ENCODE results near the gene OR56A5. TPM values are rescaled to one million over a fixed set of nuclear protein-coding genes. Genes with fewer than 3 reads are reported as not detected.
"Not testable (repeated sequence)": the region's sequence is repeated elsewhere in the genome, so short reads cannot be mapped to it uniquely, and the experiment has no call there.

The OR56A5 gene
- total RNA-seq, 4 donors from 2014 or later = 0.84 TPM; not detected in 3

- no peak overlapping the region for H3K4me3 ChIP-seq (ENCODE audit: low read depth, poor library complexity, severe bottlenecking)
- intact Hi-C loops (cut with DNase I; ENCODE audit: low total_unique reads) = no loop called here
- no peak for DNase-seq (ENCODE audit: low spot score in 2 of 2)
- TF ChIP-seq CTCF (IDR thresholded peaks at IDR 0.05) = no peak
- TF ChIP-seq POLR2A (IDR thresholded peaks at IDR 0.05) = no peak
- 46 to 49% methylated on average over 1 of the region's 1 CpG for WGBS, 2 donors
Measured at GRCh38 chr11:5973530-5973929, 5.2 kb upstream of the OR56A5 start.

- DNase-seq (ENCODE audit: low spot score in 2 of 2) = no peak
- intact Hi-C loops (cut with DNase I; ENCODE audit: low total_unique reads) = no loop called here
- no peak for TF ChIP-seq POLR2A (IDR thresholded peaks at IDR 0.05)
- no peak for TF ChIP-seq CTCF (IDR thresholded peaks at IDR 0.05)
- H3K4me3 ChIP-seq (ENCODE audit: low read depth, poor library complexity, severe bottlenecking) = no peak overlapping the region
- 48 to 71% methylated on average over 3 of the region's 3 CpGs for WGBS, 2 donors
Measured at GRCh38 chr11:5967708-5968107, 586 bp downstream of the OR56A5 start.

- no peak for DNase-seq (ENCODE audit: low spot score in 2 of 2)
- H3K4me3 ChIP-seq (ENCODE audit: low read depth, poor library complexity, severe bottlenecking) = no peak overlapping the region
- TF ChIP-seq CTCF (IDR thresholded peaks at IDR 0.05) (no peak), POLR2A (IDR thresholded peaks at IDR 0.05) (no peak)
- 67 to 80% methylated on average over 2 of the region's 2 CpGs for WGBS, 2 donors
- intact Hi-C loops (cut with DNase I; ENCODE audit: low total_unique reads) = no loop called here
Measured at GRCh38 chr11:5966958-5967357, 1.3 kb downstream of the OR56A5 start.

- H3K4me3 ChIP-seq (ENCODE audit: low read depth, poor library complexity, severe bottlenecking); DNase-seq (ENCODE audit: low spot score in 2 of 2); intact Hi-C loops (cut with DNase I; ENCODE audit: low total_unique reads): not testable (repeated sequence)
- 89 to 98% methylated on average over 6 to 32 of the region's 40 CpGs for WGBS, 2 donors
Measured at GRCh38 chr11:5960704-5961320, 7.5 kb downstream of the OR56A5 start.

GRCh38 chr11:5955586-5955985, 12.7 kb downstream of the OR56A5 start:
- DNase-seq (ENCODE audit: low spot score in 2 of 2) = no peak
- WGBS, 2 donors = 89 to 94% methylated on average over 3 of the region's 3 CpGs
- TF ChIP-seq CTCF (IDR thresholded peaks at IDR 0.05) (no peak), POLR2A (IDR thresholded peaks at IDR 0.05) (no peak)
- intact Hi-C loops (cut with DNase I; ENCODE audit: low total_unique reads) = no loop called here
- no peak overlapping the region for H3K4me3 ChIP-seq (ENCODE audit: low read depth, poor library complexity, severe bottlenecking)

GRCh38 chr11:5941951-5942350, 26.3 kb downstream of the OR56A5 start, which contains the start of gene OR56A3:
Gene OR56A3, plus strand, starts transcription at chr11:5942251. Its CDS starts 5,096 bp downstream, at chr11:5947347.
- TF ChIP-seq POLR2A (IDR thresholded peaks at IDR 0.05) = no peak
- no peak for TF ChIP-seq CTCF (IDR thresholded peaks at IDR 0.05)
- DNase-seq (ENCODE audit: low spot score in 2 of 2) = no peak
- intact Hi-C loops (cut with DNase I; ENCODE audit: low total_unique reads) = no loop called here
- no peak within 1 kb of the TSS for H3K4me3 ChIP-seq (ENCODE audit: low read depth, poor library complexity, severe bottlenecking)
- WGBS, 2 donors = 78 to 79% methylated on average over 3 of the region's 3 CpGs
